GM21367 (cell line): ENCODE results near the gene ADAR.

Experiments
- ATAC-seq: cut with Tn5 transposase; IDR thresholded peaks from one replicate; pipeline ENCODE4 v1.9.1; 2021; ENCODE audit not compliant: unreplicated experiment

ADAR gene

DNA sequence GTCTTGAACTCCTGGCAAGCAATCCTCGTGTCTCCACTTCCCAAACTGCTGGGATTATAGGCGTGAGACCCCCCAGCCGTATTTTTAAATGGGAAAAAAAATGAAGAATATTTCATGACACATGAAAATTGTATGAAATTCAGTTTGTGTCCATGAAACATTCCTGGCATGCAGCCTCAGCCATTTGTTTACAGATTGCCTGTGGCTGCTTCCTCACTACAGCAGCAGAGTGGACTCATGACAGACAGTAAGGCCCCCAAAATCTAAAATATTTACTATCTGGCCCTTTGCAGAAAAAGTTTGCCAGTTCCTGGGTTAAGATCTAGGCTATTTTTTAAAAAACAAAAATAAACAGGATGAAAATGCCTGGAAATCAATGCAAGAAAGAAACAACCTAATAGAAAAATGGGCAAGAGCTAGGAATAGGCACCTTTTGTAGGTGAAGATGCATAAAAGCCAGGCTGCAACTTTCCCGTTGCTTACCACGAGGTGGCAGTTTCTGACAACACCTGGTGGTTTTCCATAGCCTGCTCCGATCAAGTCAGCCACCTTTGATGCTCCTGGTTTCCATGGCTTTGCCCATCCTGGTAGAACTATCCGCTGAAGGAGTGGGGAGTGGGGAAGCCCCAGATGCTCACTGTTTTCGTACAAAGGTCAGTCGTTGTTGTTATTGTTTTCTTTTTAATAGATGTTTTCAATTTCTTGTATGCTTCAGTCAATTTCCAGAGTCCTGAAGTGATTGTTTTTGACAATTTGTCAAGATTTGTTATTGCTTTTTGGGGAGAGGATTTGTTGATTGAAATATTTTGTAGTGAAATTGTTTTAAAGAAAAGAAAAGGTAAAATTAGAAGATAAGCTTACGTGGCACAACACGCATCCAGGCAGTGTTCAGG lies 73.8 kb downstream of the ADAR start:
- ATAC-seq: no peak
